Ramos (cell line): ENCODE data around the gene L1CAM.

Experiments used
- in situ Hi-C: fragments of 300-500 bp; cut with MboI; formaldehyde crosslinking; loops from one replicate; pipeline ENCODE4 v1.14.3; 2022; ENCODE audit warnings: low sequenced_read_pairs; ENCODE audit not compliant: unreplicated experiment

Gene L1CAM

DNA sequence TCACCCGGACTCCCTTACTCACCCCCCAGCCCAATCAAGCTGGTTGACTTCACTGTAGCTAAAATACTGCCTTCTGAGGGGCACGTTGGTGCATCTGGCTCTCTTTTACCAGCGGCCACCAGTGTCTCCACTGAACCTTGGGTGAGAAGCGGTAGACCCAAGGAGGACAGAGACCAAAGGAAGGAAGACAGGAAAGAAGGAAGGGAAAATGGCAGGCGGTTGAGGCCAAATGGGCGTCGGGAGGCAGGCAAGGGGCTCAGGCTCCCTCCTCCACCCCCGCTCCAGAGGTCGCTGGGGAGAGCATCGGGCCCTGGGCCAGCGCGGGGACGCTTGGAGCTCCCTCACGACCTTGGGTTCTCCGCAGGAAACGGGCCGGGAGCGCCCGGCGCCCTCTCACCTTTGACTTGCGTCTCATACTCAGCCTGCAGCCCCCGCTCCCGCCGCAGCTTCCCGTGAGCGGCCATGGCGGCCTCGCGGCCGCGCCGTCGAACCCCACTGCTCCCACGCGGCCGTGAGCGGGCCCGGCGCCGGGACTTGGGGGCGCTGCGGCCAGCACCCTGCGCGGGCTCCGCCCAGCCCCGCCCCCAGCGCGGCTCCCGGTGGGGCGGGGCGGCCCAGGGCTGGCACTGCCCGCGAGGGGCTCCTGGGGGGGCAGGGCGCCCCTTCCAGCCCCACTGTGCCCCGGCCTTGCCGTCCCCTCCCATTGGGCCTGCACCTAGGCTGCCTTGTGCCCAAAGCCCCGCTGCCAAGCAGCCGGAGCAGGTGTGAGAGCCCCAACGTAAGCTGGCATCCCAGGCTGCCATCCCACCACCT, 40.0 kb upstream of the L1CAM start, which contains the start of gene ARHGAP4:
Gene ARHGAP4, minus strand, starts transcription at position 526 of the 813 bp plus-strand sequence. Its CDS starts 62 bp downstream, at position 464.
- in situ Hi-C loops: no loop called here

DNA sequence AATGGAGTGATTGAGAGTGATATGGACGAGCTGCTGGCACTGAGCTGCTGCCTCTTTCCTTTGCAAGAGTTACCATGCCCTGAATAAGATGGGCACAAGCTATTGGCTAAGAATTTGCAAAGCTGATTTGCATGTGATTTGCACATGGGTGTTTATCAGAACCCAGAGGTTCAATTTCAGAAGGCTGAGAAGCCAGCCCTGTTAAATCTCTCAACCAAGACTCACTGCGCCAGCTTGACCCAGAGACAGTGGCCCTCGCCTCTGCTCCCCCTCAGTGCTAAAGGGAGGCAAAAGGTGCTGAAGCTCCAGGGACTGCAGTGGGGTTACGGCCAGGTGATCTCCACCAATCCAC, 39.4 kb upstream of the L1CAM start:
- in situ Hi-C loops: no loop called here

DNA sequence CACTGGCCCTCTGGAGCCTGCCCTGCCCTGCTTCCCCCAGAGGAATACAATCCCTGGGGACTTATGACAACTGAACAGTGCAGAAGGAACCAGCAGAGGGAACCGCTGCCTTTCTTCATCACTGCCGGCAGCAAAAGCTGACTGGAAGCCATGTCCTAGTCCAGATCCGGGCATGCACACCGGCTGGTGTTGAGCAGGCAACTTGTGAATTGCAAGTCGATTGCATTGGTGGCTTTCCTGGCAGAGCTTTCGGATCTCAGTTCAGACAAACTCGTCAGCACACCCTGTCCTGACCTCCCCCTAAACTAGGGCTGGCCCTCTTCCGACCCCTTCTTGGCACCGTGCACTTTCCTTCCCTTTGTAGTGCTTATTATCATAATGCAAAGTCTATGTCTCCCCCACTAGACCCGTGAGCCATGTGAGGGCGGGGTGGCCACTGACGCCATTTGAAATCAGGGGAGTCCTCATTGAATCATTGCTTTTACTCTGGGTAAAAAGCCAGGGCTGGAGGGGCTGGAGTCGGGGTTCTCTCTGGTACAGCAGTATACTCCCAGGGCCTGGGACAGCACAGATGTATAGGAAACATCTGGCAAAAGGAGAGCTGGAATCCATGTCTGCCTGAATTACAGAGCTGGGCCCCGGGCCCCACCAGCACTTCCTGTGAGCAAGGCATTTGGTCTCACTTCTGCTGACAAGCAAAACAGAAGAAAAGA, 38.3 kb upstream of the L1CAM start:
- in situ Hi-C loops: no loop called here

DNA sequence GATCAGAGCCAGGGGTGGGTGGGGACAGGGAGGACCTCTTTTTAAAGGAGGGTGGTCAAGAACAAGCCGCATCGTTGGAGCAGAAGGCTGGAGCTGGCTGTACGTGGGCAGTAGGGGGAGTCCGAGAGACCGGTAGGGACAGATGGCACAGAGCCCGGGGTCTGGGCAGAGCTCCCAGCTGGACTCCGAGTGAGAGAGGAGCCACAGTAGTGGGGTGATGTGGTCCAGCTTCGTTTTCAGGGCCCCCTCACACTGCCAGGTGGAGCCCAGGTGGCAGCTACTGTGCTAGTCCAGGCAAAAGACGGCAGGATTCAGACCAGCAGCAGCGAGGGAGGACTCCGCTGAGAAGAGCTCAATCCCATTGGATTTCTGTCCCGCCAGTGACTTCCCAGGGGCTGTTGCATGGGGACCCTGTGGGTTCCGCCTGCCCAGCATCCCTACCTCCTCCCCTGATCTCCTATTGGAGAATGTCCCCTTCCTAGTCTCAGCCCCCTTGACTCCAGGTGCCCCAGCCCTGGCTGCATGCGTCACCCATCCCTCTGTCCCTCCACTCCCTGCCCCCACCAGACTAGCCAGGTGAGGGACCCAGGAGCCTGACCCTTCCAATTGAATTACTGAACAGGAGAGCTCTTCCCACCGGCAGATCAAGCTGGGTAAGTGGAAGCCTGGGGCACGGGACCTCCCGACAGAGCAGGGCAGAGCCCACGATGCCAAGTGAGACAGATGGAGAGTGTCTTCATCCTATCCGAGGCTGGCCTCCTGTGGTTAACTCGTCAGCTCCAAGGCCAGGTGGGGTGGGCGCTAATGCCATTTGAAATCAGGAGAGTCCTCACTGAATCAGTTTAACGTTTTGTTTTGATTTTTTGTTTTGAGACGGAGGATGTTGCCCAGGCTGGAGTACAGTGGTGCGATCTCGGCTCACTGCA, 37.2 kb upstream of the L1CAM start:
- in situ Hi-C loops: no loop called here

- in situ Hi-C loops: no loop called here
Observed at GRCh38 chrX:153921511-153922446, 35.8 kb upstream of the L1CAM start.

GRCh38 chrX:153921070-153921469, 35.1 kb upstream of the L1CAM start:
- in situ Hi-C loops: no loop called here

GRCh38 chrX:153920546-153920945, 34.6 kb upstream of the L1CAM start:
- in situ Hi-C loops: no loop called here

GRCh38 chrX:153919281-153919680, 33.3 kb upstream of the L1CAM start:
- in situ Hi-C loops: no loop called here

GRCh38 chrX:153917869-153918268, 31.9 kb upstream of the L1CAM start:
- in situ Hi-C loops: no loop called here

GRCh38 chrX:153913701-153914100, 27.7 kb upstream of the L1CAM start:
- in situ Hi-C loops: no loop called here

- in situ Hi-C loops: no loop called here
Observed at GRCh38 chrX:153913211-153913610, 27.2 kb upstream of the L1CAM start.

GRCh38 chrX:153911798-153912197, 25.8 kb upstream of the L1CAM start:
- in situ Hi-C loops: no loop called here

DNA sequence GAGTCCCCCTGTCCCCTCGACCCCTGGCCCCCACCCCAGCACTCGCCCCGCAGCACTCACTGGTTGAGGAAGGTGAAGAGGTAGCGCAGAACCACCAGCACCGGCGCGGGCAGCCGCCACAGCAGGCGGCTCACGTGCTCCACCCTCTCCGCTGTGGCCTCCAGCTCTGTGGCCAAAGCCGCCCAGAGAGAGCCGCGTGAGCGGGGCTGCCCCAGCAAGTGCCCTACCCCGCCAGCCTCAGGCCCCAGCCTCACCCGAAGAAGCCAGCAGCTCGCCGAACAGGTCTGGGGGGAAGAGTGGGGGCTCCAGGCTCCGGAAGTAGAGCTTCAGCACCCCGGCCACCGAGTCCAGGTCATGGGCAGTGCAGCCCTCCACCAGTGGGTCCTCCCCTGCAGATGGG, 24.5 kb upstream of the L1CAM start:
- in situ Hi-C loops: no loop called here

- in situ Hi-C loops: no loop called here
Observed at GRCh38 chrX:153909980-153910360, 24.0 kb upstream of the L1CAM start.

DNA sequence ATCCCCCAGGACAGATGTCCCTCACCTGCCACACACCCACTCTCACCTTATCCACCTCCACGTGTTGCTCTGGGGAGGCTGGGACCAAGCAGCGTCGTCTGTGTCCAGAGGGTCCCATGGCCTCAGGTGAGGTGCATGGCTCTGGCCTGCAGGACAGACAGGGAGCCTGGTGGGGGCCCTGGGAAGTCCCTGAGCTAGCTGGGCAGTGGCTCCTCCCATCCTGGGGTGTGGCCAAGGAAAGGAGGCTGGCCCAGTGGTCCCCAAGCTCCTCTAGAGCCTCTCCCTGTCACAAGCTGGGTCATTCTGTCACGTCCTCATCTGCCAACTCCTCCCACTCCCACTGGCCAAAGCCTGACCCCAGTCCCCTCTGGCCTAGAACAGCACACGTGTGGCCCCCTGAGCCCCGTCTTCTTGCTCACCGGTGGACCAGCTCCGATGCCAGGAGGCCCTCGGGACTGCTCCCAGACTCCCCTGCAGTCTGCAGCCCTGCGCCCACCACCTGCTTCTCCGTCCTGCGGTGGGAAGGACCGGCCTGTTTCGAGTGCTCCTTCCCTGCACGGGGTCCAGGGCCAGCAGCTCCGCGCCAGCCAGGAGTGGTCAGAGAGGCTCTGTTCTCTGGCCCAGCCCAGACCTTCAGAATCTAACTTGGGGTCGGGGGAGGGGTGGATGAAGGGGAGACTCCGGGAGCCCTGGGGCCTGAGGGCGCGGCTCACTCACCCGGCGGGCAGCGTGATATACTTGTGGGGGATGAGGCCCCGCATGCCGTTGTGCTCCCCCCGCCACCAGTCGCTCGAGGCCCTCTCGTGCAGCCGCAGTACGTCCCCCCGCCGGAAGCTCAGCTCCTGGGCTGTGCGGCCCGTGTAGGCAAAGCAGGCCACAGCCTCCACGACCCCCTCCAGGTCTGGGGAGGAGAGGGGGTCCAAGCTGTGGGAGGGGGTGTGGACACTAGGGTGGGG, 23.3 kb upstream of the L1CAM start:
- in situ Hi-C loops: no loop called here

GRCh38 chrX:153908219-153908860, 22.4 kb upstream of the L1CAM start:
- in situ Hi-C loops: no loop called here

- in situ Hi-C loops: no loop called here
Observed at GRCh38 chrX:153907456-153907855, 21.5 kb upstream of the L1CAM start.
